ENCODE measurements around the gene KCNIP4.

- TF ChIP-seq POLR2A (IDR thresholded peaks at IDR 0.05; ENCODE audit: low read depth, low read length): no peak
- no peak for TF ChIP-seq CTCF (IDR thresholded peaks at IDR 0.05; ENCODE audit: extremely low read depth in 1 of 2, insufficient read depth in 1 of 2, low read depth in 1 of 2, low read length in 2 of 2)
- no peak for TF ChIP-seq JUN (IDR thresholded peaks at IDR 0.05; ENCODE audit: borderline replicate concordance, insufficient read depth, insufficient read length, low read depth)
- TF ChIP-seq EZH2 (IDR thresholded peaks at IDR 0.05; ENCODE audit: borderline replicate concordance, low read depth, low read length, severe bottlenecking): no peak
- no peak for TF ChIP-seq POLR2AphosphoS5 (IDR thresholded peaks at IDR 0.05; ENCODE audit: insufficient read depth, low read depth, low read length)
Measured at GRCh38 chr4:21447301-21448054, 501.1 kb downstream of the KCNIP4 start.

Measured in endothelial cell of umbilical vein (primary cell).